ENCODE data around the gene MXD4. TPM values are rescaled to one million over a fixed set of nuclear protein-coding genes. Genes with fewer than 3 reads are reported as not detected.

The MXD4 gene
- total and polyA plus RNA-seq, 4 donors: 36.9 to 75.4 (median 60.4) TPM

GRCh38 chr4:2251795-2252529 lies 9.9 kb downstream of the MXD4 start:
- intact Hi-C loops (cut with DNase I): loop anchor here in 1 of 2 donors (10.0 kb wide), 1 partner anchor 213 kb away; the partner anchor contains the start of gene RNF4
- 88 to 90% methylated on average over 16 of the region's 16 CpGs for WGBS, 2 donors
- no peaks in the 10 kb centered on the region for H3K4me1 ChIP-seq (ENCODE audit: control insufficient read depth in 1 of 2, insufficient read depth in 2 of 2, low read length in 2 of 2)
- no peak overlapping the region for H3K27ac ChIP-seq (ENCODE audit: low read depth in 1 of 2, low read length in 2 of 2)
- no peaks in the 10 kb centered on the region for H3K9me3 ChIP-seq (ENCODE audit: control insufficient read depth, low read length)
- H3K4me3 ChIP-seq (ENCODE audit: low read length in 2 of 2): no peak overlapping the region
- no peaks in the 10 kb centered on the region for H3K27me3 ChIP-seq (ENCODE audit: control insufficient read depth in 1 of 2, insufficient read depth in 2 of 2, low read length in 1 of 2)
- ATAC-seq (ENCODE audit: low FRiP score) (no peak), DNase-seq (peak in 1 of 2 donors; percentile 42)
- peaks cover 0 to 11% of the 10 kb centered on the region in 2 donors for H3K36me3 ChIP-seq (ENCODE audit: control insufficient read depth in 1 of 2, insufficient read depth in 2 of 2, low read length in 1 of 2)

- intact Hi-C loops (cut with DNase I): loop anchor here in 1 of 2 donors (10.0 kb wide), 1 partner anchor 214 kb away; the partner anchor contains the start of gene RNF4
- H3K36me3 ChIP-seq (ENCODE audit: control insufficient read depth in 1 of 2, insufficient read depth in 2 of 2, low read length in 1 of 2): peaks cover 0 to 11% of the 10 kb centered on the region in 2 donors
- H3K4me1 ChIP-seq (ENCODE audit: control insufficient read depth in 1 of 2, insufficient read depth in 2 of 2, low read length in 2 of 2): no peaks in the 10 kb centered on the region
- no peaks in the 10 kb centered on the region for H3K27me3 ChIP-seq (ENCODE audit: control insufficient read depth in 1 of 2, insufficient read depth in 2 of 2, low read length in 1 of 2)
- no peak overlapping the region for H3K4me3 ChIP-seq (ENCODE audit: low read length in 2 of 2)
- ATAC-seq (ENCODE audit: low FRiP score) (no peak), DNase-seq (peak in 1 of 2 donors; percentile 69)
- H3K27ac ChIP-seq (ENCODE audit: low read depth in 1 of 2, low read length in 2 of 2): no peak overlapping the region
- whole genome bisulfite sequencing, 2 donors: 91 to 92% methylated on average over 24 to 25 of the region's 25 CpGs
- no peaks in the 10 kb centered on the region for H3K9me3 ChIP-seq (ENCODE audit: control insufficient read depth, low read length)
These were observed 10.7 kb downstream of the MXD4 start for GRCh38 chr4:2251073-2251794.

GRCh38 chr4:2250357-2251072 lies 11.4 kb downstream of the MXD4 start:
- Histone ChIP-seq H3K4me1 (ENCODE audit: control insufficient read depth in 1 of 2, insufficient read depth in 2 of 2, low read length in 2 of 2) (no peaks in the 10 kb centered on the region), H3K9me3 (ENCODE audit: control insufficient read depth, low read length) (no peaks in the 10 kb centered on the region), H3K36me3 (ENCODE audit: control insufficient read depth in 1 of 2, insufficient read depth in 2 of 2, low read length in 1 of 2) (peaks cover 0 to 11% of the 10 kb centered on the region in 2 donors), H3K27me3 (ENCODE audit: control insufficient read depth in 1 of 2, insufficient read depth in 2 of 2, low read length in 1 of 2) (no peaks in the 10 kb centered on the region), H3K4me3 (ENCODE audit: low read length in 2 of 2) (no peak overlapping the region), H3K27ac (ENCODE audit: low read depth in 1 of 2, low read length in 2 of 2) (no peak overlapping the region)
- intact Hi-C loops (cut with DNase I): loop anchor here in 1 of 2 donors (10.0 kb wide), 1 partner anchor 214 kb away; the partner anchor contains the start of gene RNF4
- peak in 1 of 2 donors; percentile 71 for DNase-seq
- no peak for ATAC-seq (ENCODE audit: low FRiP score)
- whole genome bisulfite sequencing, 2 donors: 88 to 89% methylated on average over 21 to 30 of the region's 30 CpGs

DNA sequence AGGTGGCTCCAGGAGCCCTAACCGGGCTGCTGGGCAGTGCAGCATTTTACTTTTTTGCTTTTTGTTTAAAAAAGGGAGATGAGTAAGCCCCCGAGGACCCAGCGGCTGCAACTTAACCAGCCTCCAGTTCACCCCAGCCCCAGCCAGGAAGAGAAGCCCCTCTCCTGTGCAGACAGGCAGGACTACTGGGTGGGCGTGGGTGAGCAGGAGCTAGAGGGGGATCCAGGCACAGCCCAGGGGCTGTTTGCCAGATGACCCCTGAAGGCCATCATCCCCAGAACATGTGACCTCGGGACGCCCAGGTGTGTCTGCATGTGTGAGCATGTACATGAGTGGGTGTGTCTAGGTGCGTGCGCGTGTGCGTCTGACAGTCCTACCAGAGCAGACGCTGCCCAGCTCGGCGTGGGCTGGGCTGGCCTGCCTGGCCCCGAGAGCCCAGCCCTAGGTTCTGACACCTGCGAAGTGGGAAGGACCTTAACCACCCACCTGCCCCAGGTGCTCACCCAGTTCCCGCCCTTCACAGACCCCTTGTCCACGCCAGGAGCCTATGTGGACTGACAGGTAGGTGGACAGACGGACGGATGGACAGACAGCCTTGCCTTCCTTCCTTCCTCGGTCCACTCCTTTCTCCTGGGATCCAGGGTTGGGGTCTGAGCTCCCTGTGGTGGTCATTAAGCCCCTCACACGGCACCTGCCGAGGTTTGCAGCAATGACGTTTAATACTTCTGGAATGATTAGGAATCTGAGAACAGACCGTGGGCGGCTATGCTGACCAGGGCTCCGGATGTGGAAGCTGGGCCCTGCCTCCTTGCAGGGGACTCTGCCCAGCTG lies 12.2 kb downstream of the MXD4 start:
- DNase-seq: peak in 1 of 2 donors; percentile 44
- H3K4me1 ChIP-seq (ENCODE audit: control insufficient read depth in 1 of 2, insufficient read depth in 2 of 2, low read length in 2 of 2): no peaks in the 10 kb centered on the region
- no peak for ATAC-seq (ENCODE audit: low FRiP score)
- H3K27ac ChIP-seq (ENCODE audit: low read depth in 1 of 2, low read length in 2 of 2): no peak overlapping the region
- H3K9me3 ChIP-seq (ENCODE audit: control insufficient read depth, low read length): no peaks in the 10 kb centered on the region
- H3K36me3 ChIP-seq (ENCODE audit: control insufficient read depth in 1 of 2, insufficient read depth in 2 of 2, low read length in 1 of 2): peaks cover 0 to 11% of the 10 kb centered on the region in 2 donors
- H3K27me3 ChIP-seq (ENCODE audit: control insufficient read depth in 1 of 2, insufficient read depth in 2 of 2, low read length in 1 of 2): no peaks in the 10 kb centered on the region
- WGBS, 2 donors: 81 to 86% methylated on average over 26 of the region's 26 CpGs
- no peak overlapping the region for H3K4me3 ChIP-seq (ENCODE audit: low read length in 2 of 2)
- intact Hi-C loops (cut with DNase I): loop anchor here (10.0 kb wide), 2 partner anchors 215 to 285 kb away; partner anchors contain the start of genes FAM193A (in 1 of the 2) and RNF4 (in 1 of the 2)

- Histone ChIP-seq H3K4me1 (ENCODE audit: control insufficient read depth in 1 of 2, insufficient read depth in 2 of 2, low read length in 2 of 2) (no peaks in the 10 kb centered on the region), H3K27ac (ENCODE audit: low read depth in 1 of 2, low read length in 2 of 2) (no peak overlapping the region), H3K4me3 (ENCODE audit: low read length in 2 of 2) (no peak overlapping the region), H3K27me3 (ENCODE audit: control insufficient read depth in 1 of 2, insufficient read depth in 2 of 2, low read length in 1 of 2) (no peaks in the 10 kb centered on the region), H3K9me3 (ENCODE audit: control insufficient read depth, low read length) (no peaks in the 10 kb centered on the region), H3K36me3 (ENCODE audit: control insufficient read depth in 1 of 2, insufficient read depth in 2 of 2, low read length in 1 of 2) (peaks cover 0 to 11% of the 10 kb centered on the region in 2 donors)
- DNase-seq (peak in 1 of 2 donors; percentile 64), ATAC-seq (ENCODE audit: low FRiP score) (no peak)
- intact Hi-C loops (cut with DNase I): loop anchor here in 1 of 2 donors (10.0 kb wide), 1 partner anchor 286 kb away; the partner anchor contains the start of gene FAM193A
- 67 to 70% methylated on average over 10 of the region's 10 CpGs for WGBS, 2 donors
These were observed 13.1 kb downstream of the MXD4 start for GRCh38 chr4:2248821-2249261.

GRCh38 chr4:2248044-2248780 lies 13.7 kb downstream of the MXD4 start:
- H3K9me3 ChIP-seq (ENCODE audit: control insufficient read depth, low read length): no peaks in the 10 kb centered on the region
- WGBS, 2 donors: 73 to 75% methylated on average over 21 of the region's 21 CpGs
- ATAC-seq (ENCODE audit: low FRiP score) (no peak), DNase-seq (peak in 1 of 2 donors; percentile 65)
- H3K4me1 ChIP-seq (ENCODE audit: control insufficient read depth in 1 of 2, insufficient read depth in 2 of 2, low read length in 2 of 2): no peaks in the 10 kb centered on the region
- intact Hi-C loops (cut with DNase I): loop anchor here in 1 of 2 donors (10.0 kb wide), 1 partner anchor 287 kb away; the partner anchor contains the start of gene FAM193A
- no peak overlapping the region for H3K27ac ChIP-seq (ENCODE audit: low read depth in 1 of 2, low read length in 2 of 2)
- H3K36me3 ChIP-seq (ENCODE audit: control insufficient read depth in 1 of 2, insufficient read depth in 2 of 2, low read length in 1 of 2): peaks cover 0 to 11% of the 10 kb centered on the region in 2 donors
- H3K27me3 ChIP-seq (ENCODE audit: control insufficient read depth in 1 of 2, insufficient read depth in 2 of 2, low read length in 1 of 2): no peaks in the 10 kb centered on the region
- H3K4me3 ChIP-seq (ENCODE audit: low read length in 2 of 2): no peak overlapping the region

All from aorta (tissue), 5 donors.